DOHH2 (cell line): ENCODE data around the gene IBA57.

Experiments
- H3F3A ChIP-seq: fragments of 200-600 bp; sonication (generic), shearing (Covaris generic); 2 replicates; pipeline ENCODE4 v1.6.0; 2016; ENCODE audit warnings: antibody characterized with exemption, mild to moderate bottlenecking; ENCODE audit not compliant: control insufficient read depth, insufficient read depth
- H3K27ac ChIP-seq: fragments of 200-600 bp; sonication (generic); 2 replicates; pipeline ENCODE4 v1.5.1; 2014; ENCODE audit warnings: low read depth, mild to moderate bottlenecking, low read length, moderate library complexity
- H3K27me3 ChIP-seq: fragments of 200-600 bp; sonication (generic); 2 replicates; pipeline ENCODE4 v1.6.1; 2014; ENCODE audit warnings: mild to moderate bottlenecking, low read length, mixed read lengths; ENCODE audit not compliant: control insufficient read depth
- H3K36me3 ChIP-seq: fragments of 200-600 bp; sonication (generic); 2 replicates; pipeline ENCODE4 v1.6.1; 2014; ENCODE audit warnings: mild to moderate bottlenecking, low read length, moderate library complexity, mixed read lengths; ENCODE audit not compliant: control insufficient read depth
- H3K4me1 ChIP-seq: fragments of 200-600 bp; sonication (generic); 2 replicates; pipeline ENCODE4 v1.6.1; 2014; ENCODE audit warnings: mild to moderate bottlenecking, low read length, mixed read lengths; ENCODE audit not compliant: control insufficient read depth
- H3K4me2 ChIP-seq: fragments of 200-600 bp; sonication (generic); 2 replicates; pipeline ENCODE4 v1.6.0; 2014; ENCODE audit warnings: mild to moderate bottlenecking, low read length, moderate library complexity
- H3K4me3 ChIP-seq: fragments of 200-600 bp; sonication (generic); 2 replicates; pipeline ENCODE4 v1.5.1; 2014; ENCODE audit warnings: mild to moderate bottlenecking, low read length, mixed read lengths
- H3K79me2 ChIP-seq: fragments of 200-600 bp; sonication (generic); 2 replicates; pipeline ENCODE4 v1.6.1; 2014; ENCODE audit warnings: mild to moderate bottlenecking, low read length, mixed read lengths; ENCODE audit not compliant: control insufficient read depth
- H3K9me2 ChIP-seq: fragments of 200-600 bp; sonication (generic); replicated peaks from 2 replicates; pipeline ENCODE4 v1.6.1; 2014; ENCODE audit warnings: mild to moderate bottlenecking, low read length, mixed read lengths; ENCODE audit not compliant: control insufficient read depth
- H3K9me3 ChIP-seq: fragments of 200-600 bp; sonication (generic); 2 replicates; pipeline ENCODE4 v1.6.1; 2014; ENCODE audit warnings: antibody characterized with exemption, low read length, mixed read lengths; ENCODE audit not compliant: control insufficient read depth, insufficient read depth
- H4K20me1 ChIP-seq: fragments of 200-600 bp; sonication (generic); 2 replicates; pipeline ENCODE4 v1.6.0; 2014; ENCODE audit warnings: low read depth, mild to moderate bottlenecking, antibody characterized with exemption, low read length, moderate library complexity; ENCODE audit not compliant: control insufficient read depth, insufficient read depth
- EZH2phosphoT487 ChIP-seq: fragments of 200-600 bp; sonication (generic); IDR thresholded peaks from 2 replicates; pipeline ENCODE4 v1.6.1; 2017; ENCODE audit warnings: borderline replicate concordance, mild to moderate bottlenecking, antibody characterized with exemption, low read length, moderate library complexity, mixed read lengths
- TF ChIP-seq, protein P1 (sequence below): fragments of 200-600 bp; sonication (generic); IDR thresholded peaks from one replicate; pipeline ENCODE4 v1.5.1; 2014; ENCODE audit warnings: antibody characterized with exemption, mild to moderate bottlenecking, low read depth, low read length; ENCODE audit not compliant: poor library complexity, severe bottlenecking

IBA57 gene

DNA sequence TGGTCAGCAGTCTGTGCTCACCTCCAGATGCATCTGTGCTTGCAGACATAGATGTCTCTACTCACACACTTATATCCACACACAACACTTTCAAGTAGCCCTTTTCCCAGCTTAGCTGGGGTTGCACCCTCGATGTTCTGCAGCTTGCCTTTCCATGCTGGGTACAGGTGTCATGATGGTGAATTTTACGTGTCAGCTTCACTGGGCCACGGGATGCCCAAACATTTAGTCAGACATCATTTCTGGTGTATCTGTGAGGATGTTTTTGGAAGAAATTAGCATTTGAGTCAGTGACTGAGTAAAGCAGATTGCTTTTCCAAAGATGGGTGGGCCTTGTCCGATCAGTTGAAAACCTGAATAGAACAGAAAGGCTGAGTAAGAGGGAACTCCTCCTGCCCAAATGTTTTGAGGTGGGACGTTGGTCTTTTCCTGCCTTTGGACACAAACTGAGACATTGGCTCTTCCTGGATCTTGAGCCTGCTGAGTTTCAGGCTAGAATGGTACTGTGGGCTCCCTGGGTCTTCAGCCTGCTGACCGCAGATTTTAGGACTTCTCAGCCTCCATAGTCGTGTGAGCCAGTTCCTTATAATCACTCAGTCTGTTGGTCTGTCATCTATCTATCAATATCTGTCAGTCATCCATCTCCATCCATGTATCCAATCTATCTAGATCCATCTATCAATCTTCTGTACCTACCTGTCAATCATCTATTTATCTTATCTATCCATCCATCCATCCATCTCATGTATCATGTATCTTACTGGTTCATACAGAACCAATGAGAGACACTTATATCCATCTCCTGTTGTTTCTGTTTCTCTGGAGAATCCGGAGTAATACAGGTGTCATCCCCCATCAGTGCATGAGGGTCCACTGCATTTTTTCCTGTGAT lies 29.6 kb downstream of the IBA57 start:
- TF ChIP-seq EZH2phosphoT487, result no peak
- TF ChIP-seq, protein P1, sequence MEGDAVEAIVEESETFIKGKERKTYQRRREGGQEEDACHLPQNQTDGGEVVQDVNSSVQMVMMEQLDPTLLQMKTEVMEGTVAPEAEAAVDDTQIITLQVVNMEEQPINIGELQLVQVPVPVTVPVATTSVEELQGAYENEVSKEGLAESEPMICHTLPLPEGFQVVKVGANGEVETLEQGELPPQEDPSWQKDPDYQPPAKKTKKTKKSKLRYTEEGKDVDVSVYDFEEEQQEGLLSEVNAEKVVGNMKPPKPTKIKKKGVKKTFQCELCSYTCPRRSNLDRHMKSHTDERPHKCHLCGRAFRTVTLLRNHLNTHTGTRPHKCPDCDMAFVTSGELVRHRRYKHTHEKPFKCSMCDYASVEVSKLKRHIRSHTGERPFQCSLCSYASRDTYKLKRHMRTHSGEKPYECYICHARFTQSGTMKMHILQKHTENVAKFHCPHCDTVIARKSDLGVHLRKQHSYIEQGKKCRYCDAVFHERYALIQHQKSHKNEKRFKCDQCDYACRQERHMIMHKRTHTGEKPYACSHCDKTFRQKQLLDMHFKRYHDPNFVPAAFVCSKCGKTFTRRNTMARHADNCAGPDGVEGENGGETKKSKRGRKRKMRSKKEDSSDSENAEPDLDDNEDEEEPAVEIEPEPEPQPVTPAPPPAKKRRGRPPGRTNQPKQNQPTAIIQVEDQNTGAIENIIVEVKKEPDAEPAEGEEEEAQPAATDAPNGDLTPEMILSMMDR, result no peak
- H3K4me2 ChIP-seq, result no peak overlapping the region
- H4K20me1 ChIP-seq, result no peaks in the 10 kb centered on the region
- H3K79me2 ChIP-seq, result no peaks in the 10 kb centered on the region
- H3K36me3 ChIP-seq, result no peaks in the 10 kb centered on the region
- H3K4me3 ChIP-seq, result no peak overlapping the region
- H3K27ac ChIP-seq, result no peak overlapping the region
- no peaks in the 10 kb centered on the region for H3K9me2 ChIP-seq
- peaks cover 14% of the 10 kb centered on the region; the same call in 1 of the 2 replicates for H3K9me3 ChIP-seq
- no peaks in the 10 kb centered on the region for H3K27me3 ChIP-seq
- H3F3A ChIP-seq, result no peaks in the 10 kb centered on the region
- no peaks in the 10 kb centered on the region for H3K4me1 ChIP-seq

DNA sequence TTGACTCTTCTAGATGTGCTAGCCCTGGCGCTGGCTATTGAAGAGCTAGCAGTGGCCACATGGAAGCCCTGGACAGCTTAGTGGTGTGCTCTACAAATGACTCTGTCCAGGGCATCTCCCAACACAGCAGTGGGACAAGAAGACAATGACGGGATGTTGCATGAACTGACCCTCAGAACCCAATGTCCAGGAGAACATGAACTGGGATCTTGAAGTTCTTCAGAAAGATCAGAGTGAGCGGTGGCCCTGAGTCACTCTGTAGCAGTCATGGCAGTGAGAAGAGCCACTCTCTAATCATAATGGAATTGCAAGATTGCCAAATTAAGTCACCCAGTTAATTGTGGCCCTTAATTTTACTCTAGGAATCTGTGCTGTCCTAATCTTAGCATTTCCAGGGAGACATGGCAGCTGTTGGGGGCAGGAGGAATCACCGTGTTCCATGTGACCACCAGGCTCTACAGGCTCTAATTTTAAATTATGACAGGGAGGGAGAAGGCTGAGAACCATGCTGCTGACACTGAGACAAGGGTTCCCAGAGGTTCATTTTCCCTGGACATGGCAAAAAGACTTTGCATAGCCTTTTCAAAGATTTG lies 32.0 kb downstream of the IBA57 start:
- Histone ChIP-seq H3K4me2 (no peak overlapping the region), H3K4me3 (no peak overlapping the region), H3K27ac (no peak overlapping the region), H3K9me3 (peaks cover 14% of the 10 kb centered on the region; the same call in 1 of the 2 replicates), H3F3A (no peaks in the 10 kb centered on the region), H3K27me3 (no peaks in the 10 kb centered on the region), H3K4me1 (no peaks in the 10 kb centered on the region), H3K9me2 (no peaks in the 10 kb centered on the region), H4K20me1 (no peaks in the 10 kb centered on the region), H3K79me2 (no peaks in the 10 kb centered on the region), H3K36me3 (no peaks in the 10 kb centered on the region)
- TF ChIP-seq, protein P1, result no peak
- no peak for TF ChIP-seq EZH2phosphoT487

DNA sequence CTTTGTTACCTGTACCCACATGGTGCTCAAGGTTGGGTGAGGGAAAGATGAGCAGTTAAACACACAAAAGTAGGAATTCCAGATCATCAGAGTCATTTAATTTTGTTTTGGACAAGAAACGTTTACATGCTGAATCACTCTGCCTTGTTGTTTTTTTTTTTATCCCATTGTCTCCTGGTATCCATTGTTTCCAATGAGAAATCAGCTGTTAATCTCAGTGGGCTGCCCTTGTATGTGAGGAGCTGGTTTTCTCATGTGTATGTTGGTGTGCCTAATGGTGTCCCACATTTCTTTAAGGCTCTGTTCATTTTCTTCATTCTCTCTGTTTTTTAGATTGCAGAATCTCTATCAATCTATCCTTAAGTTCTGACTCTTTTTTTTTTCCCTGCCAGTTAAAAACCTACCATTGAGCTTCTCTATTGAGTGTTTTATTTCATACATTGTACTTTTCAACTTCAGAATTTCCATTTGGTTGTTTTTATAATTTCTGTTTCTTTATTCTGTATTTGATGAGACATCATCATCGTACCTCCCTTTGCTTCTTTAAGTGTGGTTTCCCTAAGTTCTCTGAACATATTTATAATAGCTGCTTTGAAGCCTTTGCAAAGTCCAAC lies 33.5 kb downstream of the IBA57 start:
- Histone ChIP-seq H3K4me1 (no peaks in the 10 kb centered on the region), H3K9me3 (peaks cover 14% of the 10 kb centered on the region; the same call in 1 of the 2 replicates), H3K36me3 (no peaks in the 10 kb centered on the region), H4K20me1 (no peaks in the 10 kb centered on the region), H3K4me2 (no peak overlapping the region), H3F3A (no peaks in the 10 kb centered on the region), H3K9me2 (no peaks in the 10 kb centered on the region), H3K27ac (no peak overlapping the region), H3K79me2 (no peaks in the 10 kb centered on the region), H3K4me3 (no peak overlapping the region), H3K27me3 (no peaks in the 10 kb centered on the region)
- TF ChIP-seq EZH2phosphoT487, result no peak
- TF ChIP-seq, protein P1, result no peak
